Kidney tubule cell (primary cell): ENCODE results near the gene PLCB4.
"Not testable (repeated sequence)": the region's sequence is repeated elsewhere in the genome, so short reads cannot be mapped to it uniquely, and the experiment has no call there.

Source experiments
- DNase-seq: peaks from one replicate; pipeline ENCODE4 v3.0.0-alpha.2; 2018; ENCODE audit warnings: low spot score

PLCB4 gene

GRCh38 chr20:9142809-9143208 lies 73.9 kb downstream of the PLCB4 start:
- DNase-seq: no peak

GRCh38 chr20:9143926-9144325 lies 75.0 kb downstream of the PLCB4 start:
- DNase-seq: no peak

GRCh38 chr20:9144643-9145042 lies 75.8 kb downstream of the PLCB4 start:
- DNase-seq: no peak

DNA sequence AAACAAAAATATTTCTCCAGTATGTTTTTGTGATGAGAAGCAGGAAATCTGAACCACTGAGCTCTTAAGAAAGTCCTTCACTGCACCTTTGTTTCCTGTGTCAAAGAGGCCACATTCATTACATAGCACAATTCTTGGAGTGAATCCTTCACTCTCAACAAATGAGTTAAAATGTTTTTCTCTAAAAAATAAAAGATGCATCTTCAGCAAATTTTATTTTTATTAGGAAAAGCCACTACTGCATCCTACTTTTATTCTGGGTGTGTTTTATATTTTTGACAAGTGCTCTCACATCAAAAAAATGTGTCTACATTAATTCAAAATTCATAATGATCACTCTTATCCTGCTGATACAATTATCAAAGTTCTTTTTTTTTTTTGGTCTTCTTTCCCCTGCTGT lies 76.3 kb downstream of the PLCB4 start:
- DNase-seq: peak; percentile 29

- DNase-seq: no peak
Measured at GRCh38 chr20:9146649-9147048, 77.8 kb downstream of the PLCB4 start.

DNA sequence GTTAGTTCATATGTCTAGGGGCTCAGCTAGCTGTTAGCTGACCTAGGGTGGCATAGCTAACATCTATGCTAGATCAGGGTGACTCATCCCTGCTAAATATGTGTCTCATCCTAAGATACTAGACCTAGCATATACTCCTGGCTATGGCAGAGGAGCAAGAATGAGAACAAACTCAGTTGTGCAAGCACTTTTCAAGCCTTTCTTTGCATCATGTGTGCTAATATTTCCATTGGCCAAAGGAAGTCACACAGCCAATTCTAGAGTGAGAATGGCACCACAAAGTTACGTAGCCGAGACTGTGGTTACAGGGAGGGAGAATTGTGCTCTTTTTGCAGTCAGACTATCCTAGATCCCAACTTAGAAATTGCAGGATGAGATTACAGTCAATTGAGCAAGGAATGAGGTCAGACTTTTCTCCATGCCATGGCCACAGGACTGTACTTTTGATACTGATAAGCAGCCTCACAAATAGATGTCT lies 78.7 kb downstream of the PLCB4 start:
- DNase-seq: peak; percentile 75

GRCh38 chr20:9148291-9148690 lies 79.4 kb downstream of the PLCB4 start:
- DNase-seq: no peak

DNA sequence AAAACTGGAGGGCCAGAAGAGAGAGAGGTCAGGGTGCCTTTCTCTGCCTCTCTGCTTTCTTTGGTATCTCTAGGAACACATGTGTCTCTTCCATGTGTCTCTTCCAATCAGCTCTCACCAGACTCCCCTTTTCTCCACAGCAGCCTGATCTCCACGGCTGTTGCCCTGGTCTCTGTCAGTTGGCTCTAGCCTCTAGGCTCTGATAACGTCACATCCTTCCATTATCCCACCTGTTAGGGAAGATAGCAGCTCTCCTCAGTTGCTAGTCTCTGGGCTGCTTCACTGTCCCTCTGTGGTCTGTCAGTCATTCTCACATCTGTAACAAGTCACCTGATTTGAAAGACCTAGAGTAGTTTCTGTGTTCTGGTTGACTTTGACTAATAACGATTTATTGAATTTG lies 80.2 kb downstream of the PLCB4 start:
- DNase-seq: no peak

- DNase-seq: peak; percentile 78
Measured at GRCh38 chr20:9149796-9150195, 80.9 kb downstream of the PLCB4 start.

DNA sequence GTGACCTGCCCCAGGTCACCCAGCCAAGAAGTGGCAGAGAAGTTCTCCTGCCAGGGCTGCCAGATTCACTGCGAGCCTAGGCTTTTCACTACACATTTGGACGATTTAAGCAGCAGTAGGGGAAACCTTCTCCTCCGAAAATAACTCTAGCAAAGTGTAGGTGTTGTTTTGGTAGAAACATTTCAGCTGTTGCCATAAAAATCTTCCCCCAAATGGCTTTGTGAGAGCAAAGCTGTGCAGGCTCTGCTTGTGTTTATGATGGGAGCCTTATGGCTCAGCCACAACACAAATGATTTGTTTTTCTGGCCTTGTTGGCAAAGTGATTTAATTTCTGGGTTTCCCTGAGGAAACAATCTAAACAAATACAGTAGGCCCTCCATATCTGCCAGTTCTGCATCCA lies 81.8 kb downstream of the PLCB4 start:
- no peak for DNase-seq

DNA sequence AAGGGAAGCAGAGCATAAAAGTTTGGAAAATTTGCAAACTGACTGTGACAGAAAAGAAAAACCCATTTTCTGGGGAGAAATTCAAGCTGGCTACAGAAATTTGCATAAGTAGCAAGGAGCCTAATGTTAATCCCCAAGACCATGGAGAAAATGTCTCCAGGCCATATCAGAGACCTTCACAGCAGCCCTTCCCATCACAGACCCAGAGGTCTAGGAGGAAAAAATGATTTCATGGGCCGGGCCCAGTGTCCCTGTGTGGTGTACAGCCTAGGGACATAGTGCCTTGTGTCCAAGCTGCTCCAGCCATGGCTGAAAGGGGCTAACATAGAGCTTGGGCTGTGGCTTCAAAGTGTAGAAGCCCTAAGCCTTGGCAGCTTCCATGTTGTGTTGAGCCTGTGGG lies 83.3 kb downstream of the PLCB4 start:
- DNase-seq: not testable (repeated sequence)

DNA sequence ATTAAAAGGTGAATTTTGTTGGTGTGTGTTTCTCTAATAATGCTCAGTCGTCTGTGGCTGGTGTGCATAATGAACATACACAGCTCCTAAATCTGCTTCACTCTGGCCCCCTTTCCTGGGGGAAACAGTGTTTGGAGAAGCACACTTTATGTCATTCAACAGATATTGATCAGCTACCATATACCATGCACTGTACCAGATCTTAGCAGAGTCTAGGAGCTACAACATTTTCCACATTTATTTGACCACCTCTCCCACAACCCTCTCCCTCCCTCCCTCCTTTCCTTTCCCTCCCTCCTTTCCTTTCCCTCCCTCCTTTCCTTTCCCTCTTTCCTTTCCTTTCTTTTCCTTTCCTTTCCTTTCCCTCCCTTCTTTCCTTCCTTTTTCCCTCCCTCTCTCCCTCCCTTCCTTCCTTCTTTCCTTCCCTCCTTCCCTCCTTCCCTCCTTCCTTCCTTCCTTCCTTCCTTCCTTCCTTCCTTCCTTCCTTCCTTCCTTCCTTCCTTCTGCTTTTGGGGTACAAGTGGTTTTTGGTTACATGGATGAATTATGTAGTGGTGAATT lies 85.7 kb downstream of the PLCB4 start:
- no peak for DNase-seq

GRCh38 chr20:9156529-9157280 lies 87.8 kb downstream of the PLCB4 start:
- DNase-seq: peak; percentile 78

GRCh38 chr20:9160331-9160730 lies 91.4 kb downstream of the PLCB4 start:
- no peak for DNase-seq

GRCh38 chr20:9160757-9161156 lies 91.9 kb downstream of the PLCB4 start:
- DNase-seq: no peak

- peak; percentile 43 for DNase-seq
Measured at GRCh38 chr20:9161311-9161710, 92.4 kb downstream of the PLCB4 start.

DNA sequence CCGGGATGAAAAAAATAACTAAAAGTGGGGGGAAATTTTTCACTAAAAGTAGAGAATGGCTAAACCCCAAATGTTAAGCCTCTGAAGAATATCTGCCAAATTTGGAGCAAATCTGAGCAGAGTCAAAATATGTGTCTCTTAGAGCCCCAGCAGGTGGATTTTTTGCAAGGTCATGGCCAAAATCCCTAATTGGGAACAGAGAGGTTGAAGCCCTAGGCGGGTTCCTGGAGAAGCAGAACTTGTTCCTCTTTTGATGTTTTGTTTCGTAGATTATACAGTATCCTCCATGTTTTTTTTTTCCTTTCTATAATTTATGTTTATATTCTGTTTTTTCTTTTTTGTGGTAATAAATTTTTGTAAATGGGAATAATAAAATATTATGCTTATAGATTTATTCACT lies 94.4 kb downstream of the PLCB4 start:
- no peak for DNase-seq

DNA sequence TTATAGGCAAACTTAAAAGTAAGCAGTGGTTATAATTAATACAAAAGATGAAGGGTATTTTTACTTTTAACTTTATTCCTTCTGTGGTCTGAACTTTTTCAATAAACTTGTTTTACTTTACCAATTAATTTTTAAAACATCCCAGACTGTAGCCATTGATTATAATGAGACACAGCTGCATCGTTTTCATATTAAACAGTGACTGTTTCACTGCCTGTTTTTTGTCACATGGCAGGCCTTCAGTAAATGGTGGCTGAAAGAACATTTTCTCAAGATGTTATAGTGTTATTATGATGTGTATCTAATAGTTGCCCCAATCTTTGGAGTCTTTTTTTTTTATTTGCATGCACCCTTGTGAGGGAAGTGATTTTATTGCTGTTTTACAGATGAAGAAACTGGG lies 95.1 kb downstream of the PLCB4 start:
- DNase-seq: no peak

DNA sequence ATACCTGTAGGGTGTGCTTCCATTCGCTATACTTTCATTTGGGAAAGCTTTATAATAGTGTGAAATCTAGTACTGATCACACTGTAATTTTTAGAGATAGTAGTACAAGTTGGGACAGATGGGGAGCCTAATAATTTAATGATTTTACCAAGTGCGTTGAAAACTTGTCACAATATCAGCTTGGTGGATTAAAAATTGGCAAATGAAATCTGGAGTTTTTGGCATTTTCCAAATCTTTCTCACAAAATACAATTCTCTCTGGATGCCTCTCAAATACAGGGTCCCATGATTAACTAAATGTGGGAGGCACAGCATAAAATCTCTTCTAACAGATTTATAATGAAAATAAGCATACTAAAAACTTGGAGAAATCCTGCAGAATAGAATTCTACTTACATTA lies 96.4 kb downstream of the PLCB4 start:
- no peak for DNase-seq

DNA sequence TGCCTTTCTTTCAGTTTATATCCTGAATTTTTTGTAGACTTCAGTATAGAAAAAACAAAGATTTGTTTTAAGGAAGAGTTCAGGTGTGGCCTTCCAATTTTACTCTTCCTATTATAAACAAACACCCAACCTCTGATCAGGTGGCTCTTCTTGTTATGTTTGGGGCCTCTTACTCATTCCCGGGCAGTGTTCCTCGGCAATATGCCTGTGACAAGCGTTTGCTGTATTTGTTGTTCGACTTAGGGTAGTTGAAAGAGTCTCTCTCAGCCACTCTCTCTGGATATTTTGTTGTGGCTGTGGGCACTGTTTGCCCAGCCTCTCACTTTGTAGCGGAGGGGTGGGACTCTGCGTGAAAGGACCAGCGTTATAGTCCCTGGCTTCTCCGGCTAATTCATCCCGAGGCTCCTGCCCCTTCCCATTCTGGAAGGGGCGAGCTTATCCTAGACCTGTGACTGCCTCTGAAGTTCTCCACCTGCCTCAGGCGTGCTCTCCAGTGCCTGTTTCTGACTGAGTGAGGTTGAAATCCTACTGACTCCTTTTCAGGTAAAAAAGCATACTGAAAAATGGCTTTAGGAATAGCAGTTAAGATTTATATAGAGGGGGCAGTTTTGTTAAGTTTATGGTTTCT lies 97.4 kb downstream of the PLCB4 start:
- peak; percentile 40 for DNase-seq

DNA sequence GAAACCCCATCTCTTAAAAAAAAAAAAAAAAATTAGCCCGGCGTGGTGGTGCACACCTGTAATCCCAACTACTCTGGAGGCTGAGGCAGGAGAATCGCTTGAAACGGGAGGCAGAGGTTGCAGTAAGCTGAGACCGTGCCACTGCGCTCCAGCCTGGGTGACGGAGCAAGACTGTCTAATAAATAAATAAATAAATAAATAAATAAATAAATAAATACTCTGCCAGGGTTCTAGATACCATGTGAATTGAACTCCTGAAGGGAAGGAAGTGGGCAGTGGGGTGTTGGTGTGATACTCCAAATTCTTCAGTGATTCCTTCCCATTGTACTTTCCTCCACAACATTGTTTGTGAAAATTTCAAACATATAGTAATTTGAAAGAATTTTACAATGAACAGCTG lies 100.5 kb downstream of the PLCB4 start:
- DNase-seq: no peak

DNA sequence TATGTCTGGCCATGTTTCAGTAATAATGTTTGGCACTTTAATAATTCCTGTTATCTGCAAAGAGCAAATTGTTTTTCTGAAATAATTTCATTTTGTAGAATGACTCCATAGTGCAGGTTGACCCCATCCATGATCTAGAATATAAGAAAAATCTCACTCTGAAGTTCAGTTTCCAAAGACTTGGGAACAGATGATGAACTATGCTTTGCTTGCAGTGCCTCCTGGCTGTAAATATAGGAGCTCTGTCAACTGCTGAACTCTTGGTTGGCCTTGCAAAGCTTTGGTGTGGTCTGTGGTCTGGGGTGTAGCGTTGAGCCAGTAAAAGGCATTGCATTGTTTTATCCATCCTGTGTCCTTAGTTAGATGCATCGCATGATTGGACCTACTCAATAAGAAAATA lies 104.0 kb downstream of the PLCB4 start:
- DNase-seq: no peak

- DNase-seq: peak; percentile 38
Measured at GRCh38 chr20:9177278-9177677, 108.4 kb downstream of the PLCB4 start.
